SJCRH30 (cell line): ENCODE data around the gene HOMER2. TPM values are rescaled to one million over a fixed set of nuclear protein-coding genes. Genes with fewer than 3 reads are reported as not detected.

ENCODE experiments used
- DNase-seq, 2 experiments: peaks; one replicate each; pipeline ENCODE4 v3.0.0-alpha.2; 2015 to 2020
- H3K27ac ChIP-seq: fragments of 250-450 bp; sonication (Bioruptor Pico); 2 replicates; pipeline ENCODE4 v1.5.1; 2020; ENCODE audit warnings: mild to moderate bottlenecking, moderate library complexity
- H3K27me3 ChIP-seq: fragments of 250-450 bp; sonication (Bioruptor Pico); 2 replicates; pipeline ENCODE4 v1.5.1; 2020; ENCODE audit warnings: mild to moderate bottlenecking, moderate library complexity
- H3K36me3 ChIP-seq: fragments of 250-450 bp; sonication (Bioruptor Pico); 2 replicates; pipeline ENCODE4 v1.5.1; 2020; ENCODE audit warnings: mild to moderate bottlenecking, moderate library complexity
- H3K4me1 ChIP-seq: fragments of 250-450 bp; sonication (Bioruptor Pico); 2 replicates; pipeline ENCODE4 v1.5.1; 2020; ENCODE audit warnings: mild to moderate bottlenecking, moderate library complexity
- H3K4me3 ChIP-seq: fragments of 250-450 bp; sonication (Bioruptor Pico); 2 replicates; pipeline ENCODE4 v1.5.1; 2020; ENCODE audit warnings: mild to moderate bottlenecking, moderate library complexity
- H3K9me3 ChIP-seq: fragments of 250-450 bp; sonication (Bioruptor Pico); replicated peaks from 2 replicates; pipeline ENCODE4 v1.5.1; 2020; ENCODE audit warnings: mild to moderate bottlenecking, moderate library complexity
- total RNA-seq: library from RNA; depleted of rRNA; stranded (reverse); fragments of >200 nt; shearing (Covaris generic); gene quantifications from 2 replicates; pipeline ENCODE4 v1.2.3, GENCODE V29; 2014

The HOMER2 gene
- total RNA-seq, 1 experiment from 2014 or later: 6.8 TPM

GRCh38 chr15:82810890-82811426 is 141.6 kb downstream of the HOMER2 start:
- Histone ChIP-seq H3K9me3 (no peaks in the 10 kb centered on the region), H3K36me3 (peaks cover 3% of the 10 kb centered on the region; the same call in 1 of the 2 replicates)
- peak in 1 of 2 experiments; percentile 12 for DNase-seq

GRCh38 chr15:82810061-82810889 is 142.2 kb downstream of the HOMER2 start:
- peak overlapping the region; percentile 88 for H3K4me3 ChIP-seq
- no peaks in the 10 kb centered on the region for H3K9me3 ChIP-seq
- H3K27ac ChIP-seq: no peak overlapping the region; the same call in 1 of the 2 replicates
- no peaks in the 10 kb centered on the region for H3K27me3 ChIP-seq
- DNase-seq: peak in 1 of 2 experiments; percentile 24
- no peaks in the 10 kb centered on the region for H3K4me1 ChIP-seq
- H3K36me3 ChIP-seq: peaks cover 3% of the 10 kb centered on the region; the same call in 1 of the 2 replicates

More at GRCh38 chr15:82810890-82811426, 141.6 kb downstream of the HOMER2 start:
- Histone ChIP-seq H3K4me3 (peak overlapping the region; percentile 88), H3K4me1 (no peaks in the 10 kb centered on the region), H3K27me3 (no peaks in the 10 kb centered on the region), H3K27ac (no peak overlapping the region)

GRCh38 chr15:82809308-82810060 is 143.0 kb downstream of the HOMER2 start, which contains the start of gene WHAMM:
Gene WHAMM (plus strand): TSS chr15:82809628. CDS start chr15:82809727, 99 bp downstream.
- Histone ChIP-seq H3K27ac (peak within 1 kb of the TSS; percentile 47), H3K36me3 (peaks cover 3% of the 10 kb centered on the region; the same call in 1 of the 2 replicates), H3K4me3 (peak within 1 kb of the TSS; percentile 88), H3K9me3 (no peaks in the 10 kb centered on the region), H3K27me3 (no peaks in the 10 kb centered on the region), H3K4me1 (no peaks in the 10 kb centered on the region)
- peak; percentile 98 for DNase-seq

- no peaks in the 10 kb centered on the region for H3K9me3 ChIP-seq
- H3K27ac ChIP-seq: no peak overlapping the region
Measured at GRCh38 chr15:82808634-82809041, 143.9 kb downstream of the HOMER2 start.

GRCh38 chr15:82807920-82808633 is 144.4 kb downstream of the HOMER2 start:
- no peaks in the 10 kb centered on the region for H3K27me3 ChIP-seq
- peak overlapping the region; percentile 88 for H3K4me3 ChIP-seq
- no peak for DNase-seq
- H3K27ac ChIP-seq: no peak overlapping the region
- H3K4me1 ChIP-seq: no peaks in the 10 kb centered on the region
- H3K36me3 ChIP-seq: no peaks in the 10 kb centered on the region
- no peaks in the 10 kb centered on the region for H3K9me3 ChIP-seq

More at GRCh38 chr15:82808634-82809041, 143.9 kb downstream of the HOMER2 start:
- Histone ChIP-seq H3K27me3 (no peaks in the 10 kb centered on the region), H3K4me3 (peak overlapping the region; percentile 88), H3K4me1 (no peaks in the 10 kb centered on the region), H3K36me3 (no peaks in the 10 kb centered on the region)
- DNase-seq: peak; percentile 20 to 48

GRCh38 chr15:82805994-82806406 is 146.5 kb downstream of the HOMER2 start, which contains the start of gene FSD2:
Gene FSD2 (minus strand): TSS chr15:82806069. CDS start chr15:82787390, 18,679 bp downstream.
- H3K9me3 ChIP-seq: no peaks in the 10 kb centered on the region
- no peak within 1 kb of the TSS for H3K27ac ChIP-seq
- no peak within 1 kb of the TSS for H3K4me3 ChIP-seq
- H3K36me3 ChIP-seq: no peaks in the 10 kb centered on the region
- H3K27me3 ChIP-seq: no peaks in the 10 kb centered on the region
- no peaks in the 10 kb centered on the region for H3K4me1 ChIP-seq
- DNase-seq: peak; percentile 22 to 49

GRCh38 chr15:82804575-82804949 is 148.0 kb downstream of the HOMER2 start:
- no peaks in the 10 kb centered on the region for H3K4me1 ChIP-seq
- no peak for DNase-seq
- H3K36me3 ChIP-seq: no peaks in the 10 kb centered on the region
- no peaks in the 10 kb centered on the region for H3K9me3 ChIP-seq
- H3K27ac ChIP-seq: no peak overlapping the region
- H3K27me3 ChIP-seq: no peaks in the 10 kb centered on the region
- H3K4me3 ChIP-seq: no peak overlapping the region

GRCh38 chr15:82803793-82804574 is 148.5 kb downstream of the HOMER2 start:
- DNase-seq: no peak
- Histone ChIP-seq H3K9me3 (no peaks in the 10 kb centered on the region), H3K27me3 (no peaks in the 10 kb centered on the region), H3K4me1 (no peaks in the 10 kb centered on the region), H3K27ac (no peak overlapping the region), H3K36me3 (no peaks in the 10 kb centered on the region), H3K4me3 (no peak overlapping the region)

- H3K36me3 ChIP-seq: no peaks in the 10 kb centered on the region
- no peak for DNase-seq
- H3K27me3 ChIP-seq: no peaks in the 10 kb centered on the region
Measured at GRCh38 chr15:82802497-82802896, 150.0 kb downstream of the HOMER2 start.

GRCh38 chr15:82799183-82799841 is 153.2 kb downstream of the HOMER2 start:
- Histone ChIP-seq H3K27ac (no peak overlapping the region), H3K36me3 (no peaks in the 10 kb centered on the region), H3K4me3 (no peak overlapping the region), H3K27me3 (no peaks in the 10 kb centered on the region), H3K9me3 (no peaks in the 10 kb centered on the region), H3K4me1 (no peaks in the 10 kb centered on the region)
- no peak for DNase-seq

More at GRCh38 chr15:82802497-82802896, 150.0 kb downstream of the HOMER2 start:
- H3K9me3 ChIP-seq: no peaks in the 10 kb centered on the region
- H3K4me3 ChIP-seq: no peak overlapping the region
- no peaks in the 10 kb centered on the region for H3K4me1 ChIP-seq
- no peak overlapping the region for H3K27ac ChIP-seq
